GM12878 (cell line): ENCODE measurements around the gene HEXIM2. TPM values are rescaled to one million over a fixed set of nuclear protein-coding genes. Genes with fewer than 3 reads are reported as not detected.

ENCODE experiments used
- ATF3 ChIP-seq: IDR thresholded peaks from 2 replicates; pipeline ENCODE4 v1.6.1; 2011; ENCODE audit warnings: low read depth, mild to moderate bottlenecking, low read length, moderate library complexity, borderline replicate concordance; ENCODE audit errors: extremely low read depth
- BCL11A ChIP-seq: IDR thresholded peaks from 2 replicates; pipeline ENCODE4 v1.6.1; 2011; ENCODE audit warnings: low read depth, low read length
- CEBPB ChIP-seq, 2 experiments: fragments of 150-350 bp in 1 of 2; IDR thresholded peaks; 2 replicates each; pipeline ENCODE4 v1.6.1; 2012 to 2014; ENCODE audit warnings: low read depth in 2 of 2, low read length in 2 of 2, borderline replicate concordance in 1 of 2, inconsistent platforms in 1 of 2
- CHD1 ChIP-seq: IDR thresholded peaks from 2 replicates; pipeline ENCODE4 v1.6.1; 2012; ENCODE audit warnings: low read depth, low read length, improper control_type of control experiment
- FOXM1 ChIP-seq: IDR thresholded peaks from 2 replicates; pipeline ENCODE4 v1.6.1; 2012; ENCODE audit warnings: low read depth, mild to moderate bottlenecking, inconsistent platforms, low read length, moderate library complexity
- IKZF1 ChIP-seq: fragments of 450-650 bp; conservative IDR thresholded peaks from 2 replicates; pipeline ENCODE4 v1.6.1; 2017; ENCODE audit warnings: antibody characterized with exemption, mild to moderate bottlenecking
- MLLT1 ChIP-seq: fragments of 450-650 bp; IDR thresholded peaks from 2 replicates; pipeline ENCODE4 v1.6.1; 2016; ENCODE audit warnings: mild to moderate bottlenecking
- NFYB ChIP-seq: IDR thresholded peaks from 2 replicates; pipeline ENCODE4 v1.6.1; 2011; ENCODE audit warnings: low read depth, mild to moderate bottlenecking, low read length, improper control_type of control experiment, moderate library complexity; ENCODE audit not compliant: insufficient read depth
- NR2C2 ChIP-seq: IDR thresholded peaks from 2 replicates; pipeline ENCODE4 v1.6.1; 2011; ENCODE audit warnings: borderline replicate concordance, low read depth; ENCODE audit not compliant: control insufficient read depth, insufficient read length
- PML ChIP-seq: IDR thresholded peaks from 2 replicates; pipeline ENCODE4 v1.6.1; 2012; ENCODE audit warnings: low read length, inconsistent platforms
- POLR2A ChIP-seq: IDR thresholded peaks from 2 replicates; pipeline ENCODE4 v1.6.1; 2011; ENCODE audit warnings: low read depth, mild to moderate bottlenecking, low read length
- POLR2AphosphoS5 ChIP-seq: IDR thresholded peaks from 2 replicates; pipeline ENCODE4 v1.6.1; 2011; ENCODE audit warnings: mild to moderate bottlenecking, low read length, inconsistent platforms
- RELA ChIP-seq: fragments of 450-650 bp; IDR thresholded peaks from 2 replicates; pipeline ENCODE4 v1.8.0; 2014; ENCODE audit warnings: borderline replicate concordance; ENCODE audit not compliant: partially characterized antibody
- RFX5 ChIP-seq: IDR thresholded peaks from 2 replicates; pipeline ENCODE4 v1.6.1; 2011; ENCODE audit warnings: low read depth, low read length, improper control_type of control experiment
- SIN3A ChIP-seq: IDR thresholded peaks from 2 replicates; pipeline ENCODE4 v1.6.1; 2012; ENCODE audit warnings: low read depth, low read length, improper control_type of control experiment
- SREBF1 ChIP-seq: IDR thresholded peaks from 2 replicates; pipeline ENCODE4 v1.6.1; 2012; ENCODE audit warnings: mild to moderate bottlenecking, low read length
- STAT1 ChIP-seq: fragments of 450-650 bp; conservative IDR thresholded peaks from 2 replicates; pipeline ENCODE4 v1.6.1; 2014; ENCODE audit warnings: antibody characterized with exemption, mild to moderate bottlenecking
- TARDBP ChIP-seq: IDR thresholded peaks from 2 replicates; pipeline ENCODE4 v1.6.1; 2016; ENCODE audit warnings: borderline replicate concordance
- TCF7 ChIP-seq: IDR thresholded peaks from 2 replicates; pipeline ENCODE4 v1.6.1; 2014; ENCODE audit warnings: antibody characterized with exemption, borderline replicate concordance
- ZBTB33 ChIP-seq: fragments of 450-650 bp; IDR thresholded peaks from 2 replicates; pipeline ENCODE4 v1.6.1; 2017; ENCODE audit warnings: mild to moderate bottlenecking
- ZNF622 ChIP-seq: fragments of 450-650 bp; IDR thresholded peaks from 2 replicates; pipeline ENCODE4 v1.6.1; 2017; ENCODE audit warnings: mild to moderate bottlenecking, inconsistent platforms
- polyA plus RNA-seq, 11 experiments: library from polyadenylated mRNA; depleted of rRNA in 4 of 11; unstranded in 6 of 11; stranded (reverse) in 5 of 11; fragments of >200 nt; fragmentation: Nextera tagmentation in 4 of 11; fragmentation: Illumina TruSeq in 1 of 11; extraction: Ambion mirVana in 4 of 11; extraction: Trizol in 1 of 11; gene quantifications; 1 replicate in 1 of 11; 2 replicates in 10 of 11; pipeline versions ENCODE4 v1.2.1 to v1.2.3, GENCODE V29; 2011 to 2016; ENCODE audit warnings: inconsistent platforms in 2 of 11, missing spikeins in 2 of 11, low read depth in 1 of 11
- total RNA-seq, 4 experiments: library from RNA; depleted of rRNA in 3 of 4; stranded (reverse); fragments of >200 nt in 3 of 4; fragmentation: Illumina TruSeq in 1 of 4; extraction: Trizol in 1 of 4; gene quantifications; 2 replicates each; pipeline versions ENCODE4 v1.2.1 to v1.2.3, GENCODE V29; 2013 to 2021

HEXIM2 gene
- total and polyA plus RNA-seq, 10 of the 15 experiments (the other 5 are each of a cell fraction or from before 2014, with no cell fraction given) = 0.10 to 10.3 (median 6.4) TPM

GRCh38 chr17:45148183-45149036 lies 13.3 kb upstream of the HEXIM2 start, which contains the start of gene HEXIM1 (continued):
- TF ChIP-seq STAT1 (no peak), IKZF1 (peak; percentile 95), NR2C2 (no peak), SIN3A (no peak; the same call in none of the 2 replicates), TARDBP (no peak), SREBF1 (no peak), ZNF622 (no peak), MLLT1 (peak; percentile 94), PML (peak; percentile 100), ZBTB33 (peak; percentile 50; the same call in 1 of the 2 replicates), TCF7 (no peak), FOXM1 (peak; percentile 63; the same call in 1 of the 2 replicates), BCL11A (peak; percentile 43; the same call in 1 of the 2 replicates), POLR2A (peak; percentile 100), CHD1 (peak; percentile 84), ATF3 (no peak), POLR2AphosphoS5 (peak; percentile 100), CEBPB (IDR thresholded peaks at IDR 0.05; ENCODE audit: borderline replicate concordance in 1 of 2, low read depth in 2 of 2, low read length in 2 of 2) (0 out of 4 replicates have a peak, but pooled peaks of 1 of the 2 experiments have one; percentile 10), RELA (no peak), NFYB (peak; percentile 78), RFX5 (peak; percentile 59; the same call in 1 of the 2 replicates)
